Activated CD8-positive, alpha-beta memory T cell treated with anti-CD3 and anti-CD28 coated beads, Interleukin-2, amount 10 ng/mL, durations not matched to agents 7 days and 5 days (primary cell): ENCODE results near the gene SLC1A7. TPM values are rescaled to one million over a fixed set of nuclear protein-coding genes. Genes with fewer than 3 reads are reported as not detected.

Experiments
- ATAC-seq: fragments of 150-1000 bp; cut with Tn5 transposase; one replicate; pipeline ENCODE4 v1.10.0; 2021; ENCODE audit warnings: moderate library complexity
- CTCF ChIA-PET: fragments of 350-600 bp; sonication (Branson Sonifier 250); formaldehyde crosslinking; loops from one replicate; lab custom pipeline; 2021; ENCODE audit warnings: antibody characterized with exemption; lab: Charles Lee
- DNase-seq: peaks from one replicate; pipeline ENCODE4 v3.0.0-alpha.2; 2020
- H3K27ac Mint-ChIP-seq: one replicate; pipeline ENCODE4 v1.8.0; 2021; ENCODE audit warnings: mild to moderate bottlenecking, mixed read lengths
- H3K27me3 Mint-ChIP-seq: one replicate; pipeline ENCODE4 v1.8.0; 2021; ENCODE audit warnings: mixed read lengths
- H3K36me3 Mint-ChIP-seq: one replicate; pipeline ENCODE4 v1.8.0; 2021; ENCODE audit warnings: mild to moderate bottlenecking, mixed read lengths
- H3K4me1 Mint-ChIP-seq: one replicate; pipeline ENCODE4 v1.8.0; 2021; ENCODE audit warnings: mixed read lengths
- H3K4me3 Mint-ChIP-seq: one replicate; pipeline ENCODE4 v1.8.0; 2021; ENCODE audit warnings: mild to moderate bottlenecking, moderate library complexity, mixed read lengths
- H3K9me3 Mint-ChIP-seq: one replicate; pipeline ENCODE4 v1.8.0; 2022; ENCODE audit warnings: low read depth, mixed read lengths
- total RNA-seq, 2 experiments: library from RNA; stranded (reverse); gene quantifications; one replicate each; pipeline ENCODE4 v1.2.3, GENCODE V29; 2021

Gene SLC1A7
- total RNA-seq, 2 experiments from 2014 or later = not detected

GRCh38 chr1:53047737-53048736 is 94.4 kb downstream of the SLC1A7 start:
- Mint-ChIP-seq H3K4me1 (peaks cover 4% of the 10 kb centered on the region), H3K4me3 (no peak overlapping the region), H3K9me3 (no peaks in the 10 kb centered on the region), H3K27me3 (no peaks in the 10 kb centered on the region), H3K36me3 (peaks cover 17% of the 10 kb centered on the region), H3K27ac (no peak overlapping the region)
- CTCF ChIA-PET = interaction anchor here (0.6 kb wide), 1 partner anchor 126 kb away, joined by 3 read pairs; no protein-coding TSS in a partner anchor
- DNase-seq (no peak), ATAC-seq (no peak)

- ATAC-seq (no peak), DNase-seq (no peak)
- Mint-ChIP-seq H3K4me1 (peaks cover 4% of the 10 kb centered on the region), H3K9me3 (no peaks in the 10 kb centered on the region), H3K36me3 (peaks cover 10% of the 10 kb centered on the region), H3K4me3 (no peak overlapping the region), H3K27ac (no peak overlapping the region), H3K27me3 (no peaks in the 10 kb centered on the region)
- CTCF ChIA-PET = no interaction called here
Measured at GRCh38 chr1:53046930-53047329, 95.5 kb downstream of the SLC1A7 start.

- H3K4me1 Mint-ChIP-seq = peaks cover 4% of the 10 kb centered on the region
- H3K9me3 Mint-ChIP-seq = no peaks in the 10 kb centered on the region
- ATAC-seq = no peak
- H3K27ac Mint-ChIP-seq = no peak overlapping the region
- H3K36me3 Mint-ChIP-seq = peaks cover 11% of the 10 kb centered on the region
- H3K27me3 Mint-ChIP-seq = no peaks in the 10 kb centered on the region
- H3K4me3 Mint-ChIP-seq = no peak overlapping the region
- DNase-seq = no peak
- CTCF ChIA-PET = no interaction called here
Measured at GRCh38 chr1:53044926-53045325, 97.5 kb downstream of the SLC1A7 start.

- H3K4me1 Mint-ChIP-seq = peaks cover 4% of the 10 kb centered on the region
- CTCF ChIA-PET = no interaction called here
- peaks cover 17% of the 10 kb centered on the region for H3K36me3 Mint-ChIP-seq
- no peak overlapping the region for H3K4me3 Mint-ChIP-seq
- H3K27ac Mint-ChIP-seq = no peak overlapping the region
- no peak for DNase-seq
- H3K27me3 Mint-ChIP-seq = no peaks in the 10 kb centered on the region
- H3K9me3 Mint-ChIP-seq = no peaks in the 10 kb centered on the region
- no peak for ATAC-seq
Measured at GRCh38 chr1:53043271-53043670, 99.2 kb downstream of the SLC1A7 start.

GRCh38 chr1:53038566-53038965 is 103.9 kb downstream of the SLC1A7 start:
- Mint-ChIP-seq H3K36me3 (peaks cover 12% of the 10 kb centered on the region), H3K4me1 (peaks cover 4% of the 10 kb centered on the region), H3K27ac (no peak overlapping the region), H3K27me3 (no peaks in the 10 kb centered on the region), H3K9me3 (no peaks in the 10 kb centered on the region), H3K4me3 (no peak overlapping the region)
- ATAC-seq (no peak), DNase-seq (no peak)
- CTCF ChIA-PET = no interaction called here

Other genes with a start within 250 kb of the SLC1A7 start
- 10 to 100 TPM; 33.2 to 48.0 TPM for gene ECHDC2, start 220.9 kb downstream of the SLC1A7 start, total RNA-seq
- gene SCP2, start 215.4 kb downstream of the SLC1A7 start, total RNA-seq = 10 to 100 TPM; 72.1 to 72.8 TPM
- not detected for gene PODN, start 80.4 kb downstream of the SLC1A7 start, total RNA-seq
- gene CPT2, start 54.2 kb upstream of the SLC1A7 start, total RNA-seq = 10 to 100 TPM; 11.5 to 13.5 TPM
- 10 to 100 TPM; 41.4 to 48.2 TPM for gene CZIB, start 78.0 kb upstream of the SLC1A7 start, total RNA-seq
- gene MAGOH, start 95.9 kb upstream of the SLC1A7 start, total RNA-seq = 10 to 100 TPM; 72.9 to 80.1 TPM
- gene LRP8, start 185.4 kb upstream of the SLC1A7 start, total RNA-seq = 10 to 100 TPM; 65.1 to 82.5 TPM